ENCODE results near the gene ATP8A2.

GRCh38 chr13:25882466-25883357 is 510.9 kb downstream of the ATP8A2 start:
- TF ChIP-seq TAF1 (IDR thresholded peaks at IDR 0.05; ENCODE audit: borderline replicate concordance, insufficient read depth, low read length) (no peak), REST (IDR thresholded peaks at IDR 0.05; ENCODE audit: insufficient read depth in 1 of 2, low read depth in 2 of 2, low read length in 2 of 2) (no peak)

All from PFSK-1 (cell line).